ENCODE measurements around the gene IP6K2. TPM values are rescaled to one million over a fixed set of nuclear protein-coding genes. Genes with fewer than 3 reads are reported as not detected.

The IP6K2 gene
- total RNA-seq, 1 donor from 2014 or later = 33.9 TPM

DNA sequence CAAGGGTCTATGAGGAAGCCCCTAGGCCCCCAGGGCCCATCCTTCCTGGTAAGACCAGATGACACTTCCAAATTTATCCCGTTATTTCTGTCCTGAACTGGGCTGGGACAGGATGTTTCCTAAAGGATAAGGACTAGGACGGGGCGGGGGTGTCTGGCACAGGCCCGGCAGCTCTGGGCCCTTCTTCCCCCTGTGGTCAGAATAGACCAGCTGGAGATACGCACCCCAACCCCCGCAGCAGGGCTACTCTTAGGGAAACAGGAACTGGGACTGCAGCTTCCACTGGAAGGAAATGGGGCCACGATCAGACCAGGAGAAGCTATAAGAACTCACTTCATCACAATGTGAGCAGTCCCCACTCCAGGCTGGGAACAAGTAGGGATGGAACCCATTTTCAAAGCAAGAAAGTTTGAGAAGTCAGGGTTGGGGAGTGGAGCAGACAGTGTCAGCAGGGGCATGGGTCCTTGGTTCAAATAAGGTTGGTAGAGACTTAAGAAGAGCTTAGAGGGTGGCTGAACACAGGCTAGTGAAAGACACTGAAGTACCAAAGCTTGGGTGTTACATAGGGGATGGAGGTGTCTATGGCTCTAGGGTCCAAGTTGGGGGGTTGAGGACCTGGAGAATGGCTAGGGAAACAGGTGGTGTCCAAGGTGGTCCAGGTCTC, 32.4 kb downstream of the IP6K2 start:
- Histone ChIP-seq H3K36me3 (ENCODE audit: control insufficient read depth in 3 of 3, insufficient read depth in 3 of 3, low read length in 3 of 3) (peaks cover 52% of the 10 kb centered on the region in 3 donors), H3K27me3 (ENCODE audit: control insufficient read depth in 3 of 3, insufficient read depth in 3 of 3, low read length in 3 of 3) (no peaks in the 10 kb centered on the region), H3K27ac (ENCODE audit: low read depth, low read length) (no peak overlapping the region), H3K4me3 (ENCODE audit: low read length in 3 of 3) (peak overlapping the region; percentile 58 to 99 (median 74)), H3K4me1 (ENCODE audit: control insufficient read depth in 3 of 3, insufficient read depth in 3 of 3, low read length in 3 of 3) (peaks cover 27 to 44% (median 35%) of the 10 kb centered on the region in 3 donors), H3K9ac (ENCODE audit: low read depth in 1 of 3, low read length in 3 of 3) (peak overlapping the region; percentile 43 to 54 (median 46)), H3K9me3 (ENCODE audit: control insufficient read depth in 3 of 3, low read length in 3 of 3) (no peaks in the 10 kb centered on the region)

DNA sequence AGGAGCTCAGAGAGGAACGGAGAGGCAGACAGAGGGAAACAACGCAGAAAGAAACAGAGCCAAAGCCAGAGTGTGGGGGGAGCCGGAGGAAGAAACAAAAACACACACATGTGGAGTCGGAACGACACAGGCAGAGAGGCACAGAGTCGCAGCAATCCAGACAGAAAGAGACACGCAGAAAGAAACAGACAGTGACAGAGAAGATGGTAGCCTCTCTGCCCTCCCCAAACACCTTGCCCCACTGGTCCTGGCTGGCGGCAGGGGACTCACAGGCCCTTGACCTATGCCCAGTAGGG, 33.0 kb downstream of the IP6K2 start:
- Histone ChIP-seq H3K9ac (ENCODE audit: low read depth in 1 of 3, low read length in 3 of 3) (peak overlapping the region in 2 of 3 donors; percentile 46 to 54), H3K36me3 (ENCODE audit: control insufficient read depth in 3 of 3, insufficient read depth in 3 of 3, low read length in 3 of 3) (peaks cover 50 to 52% (median 51%) of the 10 kb centered on the region in 3 donors), H3K4me1 (ENCODE audit: control insufficient read depth in 3 of 3, insufficient read depth in 3 of 3, low read length in 3 of 3) (peaks cover 27 to 44% (median 35%) of the 10 kb centered on the region in 3 donors), H3K4me3 (ENCODE audit: low read length in 3 of 3) (peak overlapping the region in 1 of 3 donors; percentile 29), H3K9me3 (ENCODE audit: control insufficient read depth in 3 of 3, low read length in 3 of 3) (no peaks in the 10 kb centered on the region), H3K27ac (ENCODE audit: low read depth, low read length) (no peak overlapping the region), H3K27me3 (ENCODE audit: control insufficient read depth in 3 of 3, insufficient read depth in 3 of 3, low read length in 3 of 3) (no peaks in the 10 kb centered on the region)

DNA sequence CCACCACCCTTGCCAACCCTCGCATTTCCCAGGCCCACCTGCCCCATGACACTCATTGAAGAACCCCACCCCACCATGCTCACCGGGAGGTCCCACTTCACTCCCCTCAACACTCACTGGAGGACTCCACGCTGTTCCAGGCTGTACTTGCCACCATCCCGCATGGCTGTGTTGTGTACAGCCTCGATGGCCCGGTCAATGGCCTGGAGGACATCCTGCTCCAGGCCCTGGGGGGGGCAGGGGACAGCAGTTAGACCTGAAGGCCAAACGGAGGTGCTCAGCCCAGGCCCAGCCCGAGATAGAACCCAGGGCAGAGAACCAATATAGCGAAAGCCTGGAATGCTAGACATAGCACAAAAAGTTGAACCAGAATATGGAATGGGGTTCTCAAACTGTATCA, 34.2 kb downstream of the IP6K2 start:
- Histone ChIP-seq H3K4me1 (ENCODE audit: control insufficient read depth in 3 of 3, insufficient read depth in 3 of 3, low read length in 3 of 3) (peaks cover 27 to 44% (median 35%) of the 10 kb centered on the region in 3 donors), H3K27ac (ENCODE audit: low read depth, low read length) (no peak overlapping the region), H3K27me3 (ENCODE audit: control insufficient read depth in 3 of 3, insufficient read depth in 3 of 3, low read length in 3 of 3) (no peaks in the 10 kb centered on the region), H3K36me3 (ENCODE audit: control insufficient read depth in 3 of 3, insufficient read depth in 3 of 3, low read length in 3 of 3) (peaks cover 46 to 50% (median 50%) of the 10 kb centered on the region in 3 donors), H3K9me3 (ENCODE audit: control insufficient read depth in 3 of 3, low read length in 3 of 3) (no peaks in the 10 kb centered on the region), H3K4me3 (ENCODE audit: low read length in 3 of 3) (no peak overlapping the region), H3K9ac (ENCODE audit: low read depth in 1 of 3, low read length in 3 of 3) (no peak overlapping the region)

DNA sequence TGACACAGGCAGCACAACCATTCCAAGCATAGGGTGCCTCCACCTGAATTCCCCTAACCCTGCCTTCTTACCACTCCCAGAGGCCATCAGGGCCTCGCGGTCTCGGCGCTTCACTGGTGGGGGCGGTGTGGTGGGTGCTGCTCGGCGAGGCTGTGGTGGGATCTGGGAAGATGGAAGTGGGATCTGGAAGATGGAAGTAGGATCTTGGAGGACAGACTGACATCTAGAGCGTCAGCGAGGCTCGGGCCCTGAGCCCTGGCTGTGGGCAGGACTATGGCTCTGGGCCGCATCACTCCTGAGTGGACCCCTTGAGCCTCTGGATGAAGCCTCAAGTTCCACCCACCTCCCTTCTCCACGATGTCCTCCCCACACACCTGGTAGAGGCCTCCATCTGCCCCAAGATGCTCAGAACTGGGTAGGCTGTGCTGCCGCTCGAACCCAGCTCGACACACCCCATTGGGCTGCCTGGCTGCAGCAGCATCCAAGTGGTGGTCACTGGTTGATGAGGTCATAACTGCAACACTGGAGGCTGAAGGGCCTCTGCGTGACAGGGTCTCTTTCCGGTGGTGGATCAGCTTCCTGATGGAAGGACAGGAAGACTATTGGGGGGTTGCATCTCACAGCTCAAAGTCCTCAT, 34.9 kb downstream of the IP6K2 start:
- no peaks in the 10 kb centered on the region for H3K27me3 ChIP-seq (ENCODE audit: control insufficient read depth in 3 of 3, insufficient read depth in 3 of 3, low read length in 3 of 3)
- no peak overlapping the region for H3K4me3 ChIP-seq (ENCODE audit: low read length in 3 of 3)
- H3K9ac ChIP-seq (ENCODE audit: low read depth in 1 of 3, low read length in 3 of 3) = no peak overlapping the region
- H3K9me3 ChIP-seq (ENCODE audit: control insufficient read depth in 3 of 3, low read length in 3 of 3) = no peaks in the 10 kb centered on the region
- H3K36me3 ChIP-seq (ENCODE audit: control insufficient read depth in 3 of 3, insufficient read depth in 3 of 3, low read length in 3 of 3) = peaks cover 40 to 49% (median 46%) of the 10 kb centered on the region in 3 donors
- H3K27ac ChIP-seq (ENCODE audit: low read depth, low read length) = no peak overlapping the region
- H3K4me1 ChIP-seq (ENCODE audit: control insufficient read depth in 3 of 3, insufficient read depth in 3 of 3, low read length in 3 of 3) = peaks cover 23 to 38% (median 30%) of the 10 kb centered on the region in 3 donors

DNA sequence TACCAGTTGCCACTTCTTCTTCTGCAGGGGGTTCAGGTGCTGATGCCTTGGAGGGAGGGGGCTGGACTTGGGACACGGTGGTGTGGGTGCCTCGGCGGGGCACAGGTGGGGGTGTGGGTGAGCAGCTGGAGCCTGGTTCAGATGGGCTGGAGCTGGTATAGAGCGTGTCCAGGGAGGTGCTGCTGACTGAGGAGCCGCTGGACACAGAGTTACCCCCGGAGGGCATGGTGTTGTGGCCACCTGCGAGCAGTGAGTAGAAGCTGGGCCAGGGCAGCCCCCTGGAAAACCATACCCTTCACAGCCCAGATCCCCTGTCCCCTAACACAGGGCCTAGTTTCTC, 35.5 kb downstream of the IP6K2 start:
- Histone ChIP-seq H3K4me1 (ENCODE audit: control insufficient read depth in 3 of 3, insufficient read depth in 3 of 3, low read length in 3 of 3) (peaks cover 17 to 33% (median 25%) of the 10 kb centered on the region in 3 donors), H3K36me3 (ENCODE audit: control insufficient read depth in 3 of 3, insufficient read depth in 3 of 3, low read length in 3 of 3) (peaks cover 40 to 48% (median 44%) of the 10 kb centered on the region in 3 donors), H3K27me3 (ENCODE audit: control insufficient read depth in 3 of 3, insufficient read depth in 3 of 3, low read length in 3 of 3) (no peaks in the 10 kb centered on the region), H3K4me3 (ENCODE audit: low read length in 3 of 3) (no peak overlapping the region), H3K9ac (ENCODE audit: low read depth in 1 of 3, low read length in 3 of 3) (no peak overlapping the region), H3K9me3 (ENCODE audit: control insufficient read depth in 3 of 3, low read length in 3 of 3) (no peaks in the 10 kb centered on the region), H3K27ac (ENCODE audit: low read depth, low read length) (no peak overlapping the region)

DNA sequence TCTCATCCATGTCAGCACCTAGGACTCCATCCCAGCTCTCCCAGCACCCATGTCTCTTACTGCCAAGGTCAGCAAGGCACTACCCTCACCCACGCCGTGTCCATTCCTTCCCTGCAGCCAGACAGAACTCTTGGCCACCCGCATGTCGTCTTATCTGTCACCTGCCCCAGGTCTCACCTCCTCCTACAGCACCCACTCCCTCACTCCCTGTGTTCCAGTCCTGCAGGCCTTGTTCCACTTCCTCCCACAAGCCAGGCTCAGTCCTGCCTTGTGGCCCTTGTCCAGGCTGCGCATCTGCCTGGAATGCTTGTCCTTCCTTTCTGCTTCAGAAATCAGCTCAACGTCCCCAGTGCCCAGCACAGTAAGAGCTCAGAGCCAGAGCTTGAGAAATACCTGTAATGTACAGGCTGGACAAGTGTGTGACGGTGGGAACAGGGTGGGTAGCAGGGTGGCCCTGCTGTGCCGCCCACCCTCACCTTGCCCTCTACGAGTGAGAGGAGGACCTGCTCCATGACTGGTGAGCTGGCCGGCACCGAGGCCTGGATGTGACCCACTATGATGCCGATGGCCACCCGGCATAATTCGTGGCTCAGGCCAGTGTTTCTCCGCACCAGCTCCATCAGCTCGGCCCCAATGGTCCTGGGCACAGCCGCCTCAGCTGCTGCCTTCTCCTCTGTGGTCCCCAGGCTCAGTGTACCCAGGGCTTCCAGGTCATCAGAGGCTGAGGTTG, 36.0 kb downstream of the IP6K2 start:
- Histone ChIP-seq H3K4me3 (ENCODE audit: low read length in 3 of 3) (no peak overlapping the region), H3K27me3 (ENCODE audit: control insufficient read depth in 3 of 3, insufficient read depth in 3 of 3, low read length in 3 of 3) (no peaks in the 10 kb centered on the region), H3K36me3 (ENCODE audit: control insufficient read depth in 3 of 3, insufficient read depth in 3 of 3, low read length in 3 of 3) (peaks cover 42 to 53% (median 46%) of the 10 kb centered on the region in 3 donors), H3K9me3 (ENCODE audit: control insufficient read depth in 3 of 3, low read length in 3 of 3) (no peaks in the 10 kb centered on the region), H3K4me1 (ENCODE audit: control insufficient read depth in 3 of 3, insufficient read depth in 3 of 3, low read length in 3 of 3) (peaks cover 12 to 27% (median 20%) of the 10 kb centered on the region in 3 donors), H3K9ac (ENCODE audit: low read depth in 1 of 3, low read length in 3 of 3) (no peak overlapping the region), H3K27ac (ENCODE audit: low read depth, low read length) (no peak overlapping the region)

DNA sequence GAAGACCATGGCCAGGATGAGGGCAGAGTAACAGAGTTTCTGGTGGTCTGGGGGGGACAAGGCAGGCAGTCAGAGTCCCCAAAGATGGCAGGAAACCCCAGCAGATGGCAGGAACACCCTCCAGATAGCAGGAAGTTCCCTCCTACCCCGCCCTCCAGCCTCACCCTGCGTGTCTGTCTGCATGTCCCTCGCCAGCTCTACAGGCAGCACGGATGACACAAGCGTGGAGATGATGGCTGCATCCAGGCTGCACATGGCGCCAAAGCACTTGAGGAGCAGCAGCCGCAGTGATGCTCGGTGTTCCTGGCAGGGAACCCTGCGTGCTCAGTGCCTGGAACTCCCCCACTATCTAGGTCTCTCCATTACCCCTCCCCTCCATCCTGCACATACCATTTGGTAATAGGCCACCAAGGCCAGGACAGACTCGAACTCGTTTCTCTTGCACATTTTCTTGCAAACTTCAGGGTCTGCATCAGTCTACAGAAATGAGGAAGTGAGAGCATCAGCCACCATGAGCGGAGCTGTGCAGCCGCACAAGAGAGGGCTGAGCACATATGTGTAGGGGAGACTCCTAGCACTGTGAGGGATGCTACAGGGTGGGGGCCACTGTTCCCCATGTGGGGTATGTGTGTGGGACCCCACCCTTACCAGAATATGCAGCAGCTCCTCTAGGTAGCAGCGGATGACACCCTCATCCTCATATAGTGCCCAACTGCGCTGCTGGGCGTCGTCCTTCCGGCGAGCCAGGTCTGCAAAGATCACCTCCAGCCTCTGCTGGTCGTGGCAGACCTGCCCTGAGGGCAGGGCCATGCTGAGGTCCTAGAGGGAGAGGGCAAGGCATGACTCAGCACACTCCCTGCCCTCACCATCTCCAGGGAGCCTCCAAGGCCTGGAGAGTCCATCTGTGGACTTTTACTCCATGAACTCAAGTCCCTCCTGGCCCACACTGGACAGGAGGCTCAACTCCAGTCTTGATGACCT, 37.3 kb downstream of the IP6K2 start:
- Histone ChIP-seq H3K36me3 (ENCODE audit: control insufficient read depth in 3 of 3, insufficient read depth in 3 of 3, low read length in 3 of 3) (peaks cover 45 to 60% (median 50%) of the 10 kb centered on the region in 3 donors), H3K9ac (ENCODE audit: low read depth in 1 of 3, low read length in 3 of 3) (no peak overlapping the region)

DNA sequence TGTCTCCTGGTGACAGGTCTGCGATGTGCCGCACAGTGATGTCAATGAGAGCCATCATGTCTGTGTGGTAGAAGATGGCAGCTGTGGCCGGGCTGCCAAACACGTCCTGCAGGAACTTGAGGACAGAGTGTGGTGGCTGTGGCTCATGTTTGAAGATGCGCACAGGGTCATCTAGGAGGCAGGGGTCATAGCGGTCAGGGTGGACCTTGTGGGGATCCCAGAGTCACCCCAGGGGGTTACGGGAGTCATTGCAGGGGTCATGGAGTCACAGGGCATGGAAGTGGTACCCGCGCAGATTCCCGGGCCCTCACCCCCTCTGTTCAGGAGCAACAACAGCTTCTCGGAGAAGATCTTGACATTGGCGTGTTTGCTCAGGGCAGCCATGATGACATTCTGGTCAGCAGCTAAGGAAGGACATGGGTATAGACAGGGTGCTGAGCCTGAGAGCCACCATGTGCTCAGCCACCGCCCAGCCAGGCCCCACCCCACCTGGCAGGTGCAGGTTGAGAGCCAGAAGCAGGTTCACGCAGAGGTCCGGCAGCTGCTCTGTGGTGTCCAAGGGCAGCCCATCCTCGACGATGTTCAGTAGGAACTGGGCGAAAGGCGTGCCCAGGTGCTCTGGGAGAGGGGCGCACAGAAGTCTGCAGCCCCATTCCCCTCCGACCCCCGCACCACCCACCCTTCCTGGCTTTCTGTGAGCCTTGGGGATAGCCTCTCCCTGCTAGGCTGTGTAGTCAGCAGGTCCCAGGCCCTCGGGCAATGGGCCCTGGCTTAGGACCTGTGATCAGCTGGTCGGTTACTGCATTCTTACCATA, 38.2 kb downstream of the IP6K2 start:
- Histone ChIP-seq H3K4me1 (ENCODE audit: control insufficient read depth in 3 of 3, insufficient read depth in 3 of 3, low read length in 3 of 3) (peaks cover 0 to 8% (median 5%) of the 10 kb centered on the region in 3 donors), H3K9ac (ENCODE audit: low read depth in 1 of 3, low read length in 3 of 3) (no peak overlapping the region), H3K27me3 (ENCODE audit: control insufficient read depth in 3 of 3, insufficient read depth in 3 of 3, low read length in 3 of 3) (no peaks in the 10 kb centered on the region), H3K9me3 (ENCODE audit: control insufficient read depth in 3 of 3, low read length in 3 of 3) (no peaks in the 10 kb centered on the region), H3K4me3 (ENCODE audit: low read length in 3 of 3) (no peak overlapping the region), H3K27ac (ENCODE audit: low read depth, low read length) (no peak overlapping the region), H3K36me3 (ENCODE audit: control insufficient read depth in 3 of 3, insufficient read depth in 3 of 3, low read length in 3 of 3) (peaks cover 50 to 68% (median 56%) of the 10 kb centered on the region in 3 donors)

More for the DNA sequence above, 37.3 kb downstream of the IP6K2 start:
- Histone ChIP-seq H3K27ac (ENCODE audit: low read depth, low read length) (no peak overlapping the region), H3K9me3 (ENCODE audit: control insufficient read depth in 3 of 3, low read length in 3 of 3) (no peaks in the 10 kb centered on the region), H3K4me3 (ENCODE audit: low read length in 3 of 3) (no peak overlapping the region), H3K27me3 (ENCODE audit: control insufficient read depth in 3 of 3, insufficient read depth in 3 of 3, low read length in 3 of 3) (no peaks in the 10 kb centered on the region), H3K4me1 (ENCODE audit: control insufficient read depth in 3 of 3, insufficient read depth in 3 of 3, low read length in 3 of 3) (peaks cover 6 to 17% (median 14%) of the 10 kb centered on the region in 3 donors)

DNA sequence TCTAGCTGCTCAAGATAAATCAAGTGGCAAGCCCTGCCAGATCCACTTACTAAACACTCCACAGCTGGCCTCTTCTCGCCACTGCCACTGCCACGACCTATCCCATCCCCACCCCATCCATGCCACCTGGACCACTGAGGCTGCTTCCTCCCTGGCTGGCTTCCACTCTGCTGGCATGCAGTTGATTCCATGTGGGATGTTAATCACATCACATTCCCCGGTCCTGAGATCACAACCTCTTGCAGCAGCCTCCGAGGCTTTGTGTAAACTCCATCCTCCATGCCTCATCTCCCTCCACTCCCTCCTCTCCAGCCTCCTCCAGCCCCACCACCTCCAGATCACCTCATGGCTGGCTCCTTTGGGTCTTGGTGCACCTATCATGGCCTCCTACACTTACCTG, 39.0 kb downstream of the IP6K2 start:
- H3K9me3 ChIP-seq (ENCODE audit: control insufficient read depth in 3 of 3, low read length in 3 of 3) = no peaks in the 10 kb centered on the region
- no peak overlapping the region for H3K27ac ChIP-seq (ENCODE audit: low read depth, low read length)
- no peaks in the 10 kb centered on the region for H3K27me3 ChIP-seq (ENCODE audit: control insufficient read depth in 3 of 3, insufficient read depth in 3 of 3, low read length in 3 of 3)
- peaks cover 50 to 68% (median 56%) of the 10 kb centered on the region in 3 donors for H3K36me3 ChIP-seq (ENCODE audit: control insufficient read depth in 3 of 3, insufficient read depth in 3 of 3, low read length in 3 of 3)
- H3K4me3 ChIP-seq (ENCODE audit: low read length in 3 of 3) = no peak overlapping the region
- no peak overlapping the region for H3K9ac ChIP-seq (ENCODE audit: low read depth in 1 of 3, low read length in 3 of 3)
- peaks cover 0 to 3% (median 0%) of the 10 kb centered on the region in 3 donors for H3K4me1 ChIP-seq (ENCODE audit: control insufficient read depth in 3 of 3, insufficient read depth in 3 of 3, low read length in 3 of 3)

Data from skeletal muscle tissue (tissue), 4 donors.